Adipose tissue (tissue), 3 donors: ENCODE measurements around the gene RPS6KB2. TPM values are rescaled to one million over a fixed set of nuclear protein-coding genes. Genes with fewer than 3 reads are reported as not detected.
"Not testable (repeated sequence)": the region's sequence is repeated elsewhere in the genome, so short reads cannot be mapped to it uniquely, and the experiment has no call there.

Experiments used
- H3K27ac ChIP-seq: one replicate; pipeline ENCODE4 v1.5.1; 2013; ENCODE audit warnings: low read depth, low read length
- WGBS, 3 donors: extraction: QIAGEN DNeasy Blood & Tissue Kit; methylation state at CpG; one replicate each; pipeline ENCODE4 v1.1.7; 2013; 5-methylcytosine and 5-hydroxymethylcytosine counted together
- polyA plus RNA-seq, 3 donors: library from polyadenylated mRNA; stranded (reverse); fragments of 200-250 nt; gene quantifications; one replicate each; pipeline ENCODE4 v1.2.3, GENCODE V29; 2013
- donor health status: healthy with polysubstance abuse.
- donor health status: Bipolar disorder and iron deficiency.
- donor health status: healthy.

RPS6KB2 gene
- polyA plus RNA-seq, 3 donors: 32.7 to 39.5 (median 35.4) TPM

DNA sequence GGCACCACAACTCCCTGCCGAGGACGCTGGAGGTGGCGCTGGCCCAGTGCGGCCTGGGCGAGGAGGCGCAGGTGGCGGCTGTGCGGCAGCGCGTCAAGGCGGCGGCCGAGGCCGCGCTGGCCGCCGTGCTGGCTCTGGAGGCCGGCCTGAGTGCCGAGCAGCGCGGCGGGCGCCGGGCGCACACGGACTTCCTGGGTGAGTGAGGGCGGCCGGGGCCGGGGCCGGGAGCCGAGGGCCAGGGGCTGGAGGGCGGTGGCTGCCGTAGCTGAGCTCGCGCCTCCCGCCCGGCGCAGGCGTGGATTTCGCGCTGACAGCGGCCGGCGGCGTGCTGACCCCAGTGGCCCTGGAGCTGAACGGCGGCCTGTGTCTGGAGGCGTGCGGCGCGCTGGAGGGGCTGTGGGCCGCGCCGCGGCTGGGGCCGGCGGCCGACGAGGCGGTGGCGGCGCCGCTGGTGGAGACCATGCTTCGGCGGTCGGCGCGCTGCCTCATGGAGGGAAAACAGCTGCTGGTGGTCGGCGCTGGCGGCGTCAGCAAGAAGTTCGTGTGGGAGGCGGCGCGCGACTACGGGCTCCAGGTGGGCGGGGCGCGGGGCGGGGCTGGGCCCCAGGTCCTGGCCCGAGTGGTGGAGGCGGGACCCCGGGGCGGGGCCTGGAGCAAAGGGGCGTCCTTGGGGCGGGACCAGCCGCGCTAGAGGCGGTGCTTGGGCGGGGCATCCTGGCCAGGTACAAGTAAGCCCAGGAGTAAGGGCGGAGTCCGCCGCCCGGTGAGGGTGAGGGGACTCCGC lies 7.5 kb upstream of the RPS6KB2 start:
- WGBS, 3 donors: 1% methylated on average over 63 to 97 of the region's 97 CpGs
- H3K27ac ChIP-seq: peak overlapping the region; percentile 26

DNA sequence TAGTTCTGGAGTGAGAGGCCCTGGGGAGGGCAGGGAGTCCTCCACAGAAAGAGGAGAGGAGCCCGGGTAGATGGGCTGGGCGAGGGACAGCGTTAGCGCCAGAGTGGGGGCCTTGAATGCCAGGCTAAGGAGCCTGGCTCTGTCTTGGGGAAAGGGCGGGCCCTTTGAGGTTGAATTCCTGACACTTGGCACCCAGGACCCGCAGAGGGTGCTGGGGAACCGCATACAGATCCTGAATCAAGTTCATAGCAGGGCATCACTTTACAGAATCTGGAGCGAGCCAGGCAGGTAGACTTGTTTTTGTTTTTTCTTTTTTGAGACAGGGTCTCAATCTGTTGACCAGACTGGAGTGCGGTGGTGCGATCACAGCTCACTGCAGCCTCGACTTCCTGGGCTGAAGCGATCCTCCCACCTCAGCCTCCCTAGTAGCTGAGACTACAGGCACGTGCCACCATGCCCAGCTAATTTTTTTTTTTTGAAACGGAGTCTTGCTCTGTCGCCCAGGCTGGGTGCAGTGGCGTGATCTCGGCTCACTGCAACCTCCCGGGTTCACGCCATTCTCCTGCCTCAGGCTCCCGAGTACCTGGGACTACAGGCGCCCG lies 6.8 kb upstream of the RPS6KB2 start:
- H3K27ac ChIP-seq: no peak overlapping the region
- WGBS, 3 donors: 74 to 80% (median 75%) methylated on average over 22 of the region's 22 CpGs

DNA sequence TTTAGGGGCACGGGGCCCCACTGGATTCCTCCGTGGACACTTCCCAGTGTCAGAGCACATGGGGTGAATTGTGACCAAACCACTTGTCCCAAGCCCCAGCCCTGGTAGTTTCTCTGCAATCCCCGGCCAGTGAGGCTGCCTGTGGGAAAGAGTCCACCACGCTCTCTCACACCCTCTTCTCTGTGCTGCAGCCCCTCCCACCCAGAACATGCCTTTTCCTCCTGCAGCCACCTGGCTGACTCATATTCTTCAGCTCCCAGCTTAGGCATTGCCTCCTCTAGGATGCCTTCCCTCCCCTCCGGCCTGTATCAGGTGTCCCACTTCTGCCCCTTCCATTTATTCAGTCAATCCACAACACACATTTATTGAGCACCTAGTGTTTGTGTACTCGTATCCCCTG lies 5.4 kb upstream of the RPS6KB2 start:
- H3K27ac ChIP-seq: no peak overlapping the region
- 67 to 71% (median 70%) methylated on average over 6 of the region's 6 CpGs for WGBS, 3 donors

DNA sequence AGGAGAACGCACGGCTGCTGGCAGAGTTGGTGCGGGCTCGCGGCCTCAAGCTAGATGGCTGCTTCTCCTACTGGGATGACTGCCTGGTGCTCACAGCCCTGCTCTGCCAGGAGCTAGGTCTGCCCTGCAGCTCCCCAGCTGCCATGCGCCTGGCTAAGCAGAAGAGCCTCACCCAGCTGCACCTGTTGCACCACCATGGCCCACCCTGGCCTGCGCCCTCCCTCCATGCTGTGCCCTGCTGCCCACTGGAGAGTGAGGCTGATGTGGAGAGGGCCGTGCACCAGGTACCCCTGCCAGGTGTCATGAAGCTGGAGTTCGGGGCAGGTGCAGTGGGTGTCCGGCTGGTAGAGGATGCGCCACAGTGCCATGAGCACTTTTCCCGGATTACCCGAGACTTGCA lies 4.8 kb upstream of the RPS6KB2 start:
- WGBS, 3 donors: 92 to 94% (median 93%) methylated on average over 13 of the region's 13 CpGs
- H3K27ac ChIP-seq: no peak overlapping the region

DNA sequence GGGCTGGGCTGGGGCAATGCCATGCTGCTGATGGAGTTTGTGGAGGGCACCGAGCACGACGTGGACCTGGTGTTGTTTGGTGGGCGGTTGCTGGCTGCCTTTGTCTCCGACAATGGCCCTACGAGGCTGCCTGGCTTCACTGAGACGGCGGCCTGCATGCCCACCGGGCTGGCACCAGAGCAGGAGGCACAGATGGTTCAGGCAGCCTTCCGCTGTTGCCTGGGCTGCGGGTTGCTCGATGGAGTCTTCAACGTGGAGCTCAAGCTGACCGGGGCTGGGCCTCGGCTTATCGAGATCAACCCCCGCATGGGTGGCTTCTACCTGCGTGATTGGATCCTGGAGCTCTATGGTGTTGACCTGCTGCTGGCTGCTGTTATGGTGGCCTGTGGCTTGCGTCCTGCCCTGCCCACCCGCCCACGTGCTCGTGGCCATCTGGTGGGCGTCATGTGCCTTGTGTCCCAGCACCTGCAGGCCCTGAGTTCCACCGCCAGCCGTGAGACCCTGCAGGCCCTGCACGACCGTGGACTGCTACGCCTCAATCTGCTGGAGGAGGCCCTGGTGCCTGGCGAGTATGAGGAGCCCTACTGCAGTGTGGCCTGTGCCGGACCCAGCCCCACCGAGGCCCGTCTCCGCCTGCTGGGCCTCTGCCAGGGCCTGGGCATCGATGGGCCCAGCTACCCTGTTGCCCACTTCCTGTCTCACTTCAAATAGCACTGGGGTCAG lies 4.2 kb upstream of the RPS6KB2 start:
- H3K27ac ChIP-seq: no peak overlapping the region
- 86 to 87% (median 87%) methylated on average over 28 to 34 of the region's 34 CpGs for WGBS, 3 donors

DNA sequence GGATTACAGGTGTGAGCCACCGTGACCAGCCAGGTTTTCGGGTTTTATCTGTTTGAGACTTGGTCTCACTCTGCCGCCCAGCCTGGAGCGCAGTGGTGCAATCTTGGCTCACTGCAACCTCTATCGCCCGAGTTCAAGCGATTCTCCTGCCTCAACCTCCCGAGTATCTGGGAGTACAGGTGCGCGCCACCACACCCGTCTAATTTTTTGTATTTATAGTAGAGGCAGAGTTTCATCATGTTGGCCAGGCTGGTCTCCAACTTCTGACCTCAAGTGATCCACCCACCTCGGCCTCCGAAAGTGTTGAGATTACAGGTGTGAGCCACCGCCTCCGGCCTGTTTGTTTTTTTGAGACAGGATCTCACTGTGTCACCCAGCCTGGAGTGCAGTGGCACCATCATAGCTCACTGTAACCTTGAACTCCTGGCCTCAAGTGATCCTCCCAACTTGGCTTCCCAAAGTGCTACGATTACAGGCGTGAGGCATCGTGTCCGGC lies 882 bp upstream of the RPS6KB2 start:
- WGBS, 3 donors: 66 to 76% (median 75%) methylated on average over 19 of the region's 19 CpGs
- not testable (repeated sequence) for H3K27ac ChIP-seq

DNA sequence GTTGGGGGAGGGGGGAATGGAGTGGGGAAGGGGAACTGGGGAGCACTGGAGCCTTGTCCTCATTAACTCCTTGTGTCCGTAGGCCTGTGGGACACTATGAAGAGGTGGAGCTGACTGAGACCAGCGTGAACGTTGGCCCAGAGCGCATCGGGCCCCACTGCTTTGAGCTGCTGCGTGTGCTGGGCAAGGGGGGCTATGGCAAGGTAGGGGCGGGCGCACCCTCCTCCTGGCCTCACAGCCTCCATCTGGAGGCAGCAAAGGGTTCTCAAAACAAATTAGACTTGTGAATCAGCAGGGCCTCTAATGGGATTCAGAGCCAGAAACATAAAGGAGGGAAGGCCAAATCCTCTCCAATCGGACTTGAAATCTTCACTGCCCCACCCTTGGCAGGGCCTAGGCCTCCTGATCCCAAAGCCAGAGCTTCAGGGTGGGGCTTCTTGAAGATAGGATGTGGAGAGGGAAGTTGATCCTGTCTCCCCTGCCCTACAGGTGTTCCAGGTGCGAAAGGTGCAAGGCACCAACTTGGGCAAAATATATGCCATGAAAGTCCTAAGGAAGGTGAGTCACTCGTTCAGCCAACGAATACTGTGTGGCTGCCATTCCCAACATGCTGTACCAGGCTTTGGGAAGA lies 859 bp downstream of the RPS6KB2 start:
- no peak overlapping the region for H3K27ac ChIP-seq
- 44 to 54% (median 46%) methylated on average over 12 of the region's 12 CpGs for WGBS, 3 donors

DNA sequence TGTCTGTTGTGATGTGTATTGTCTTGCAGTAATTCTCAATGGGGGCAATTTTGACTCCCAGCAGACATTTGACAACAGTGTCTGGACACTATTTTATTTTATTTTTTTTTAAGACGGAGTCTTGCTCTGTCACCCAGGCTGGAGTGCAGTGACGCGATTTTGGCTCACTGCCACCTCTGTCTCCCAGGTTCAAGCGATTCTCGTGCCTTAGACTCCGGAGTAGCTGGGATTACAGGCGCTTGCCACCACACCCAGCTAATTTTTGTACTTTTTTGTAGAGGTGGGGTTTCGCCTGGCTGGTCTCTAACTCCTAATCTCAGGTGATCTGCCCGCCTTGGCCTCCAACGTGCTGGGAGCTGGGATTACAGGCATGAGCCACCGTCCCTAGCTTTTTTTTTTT lies 1.4 kb downstream of the RPS6KB2 start:
- 73 to 84% (median 81%) methylated on average over 11 of the region's 11 CpGs for WGBS, 3 donors
- no peak overlapping the region for H3K27ac ChIP-seq

DNA sequence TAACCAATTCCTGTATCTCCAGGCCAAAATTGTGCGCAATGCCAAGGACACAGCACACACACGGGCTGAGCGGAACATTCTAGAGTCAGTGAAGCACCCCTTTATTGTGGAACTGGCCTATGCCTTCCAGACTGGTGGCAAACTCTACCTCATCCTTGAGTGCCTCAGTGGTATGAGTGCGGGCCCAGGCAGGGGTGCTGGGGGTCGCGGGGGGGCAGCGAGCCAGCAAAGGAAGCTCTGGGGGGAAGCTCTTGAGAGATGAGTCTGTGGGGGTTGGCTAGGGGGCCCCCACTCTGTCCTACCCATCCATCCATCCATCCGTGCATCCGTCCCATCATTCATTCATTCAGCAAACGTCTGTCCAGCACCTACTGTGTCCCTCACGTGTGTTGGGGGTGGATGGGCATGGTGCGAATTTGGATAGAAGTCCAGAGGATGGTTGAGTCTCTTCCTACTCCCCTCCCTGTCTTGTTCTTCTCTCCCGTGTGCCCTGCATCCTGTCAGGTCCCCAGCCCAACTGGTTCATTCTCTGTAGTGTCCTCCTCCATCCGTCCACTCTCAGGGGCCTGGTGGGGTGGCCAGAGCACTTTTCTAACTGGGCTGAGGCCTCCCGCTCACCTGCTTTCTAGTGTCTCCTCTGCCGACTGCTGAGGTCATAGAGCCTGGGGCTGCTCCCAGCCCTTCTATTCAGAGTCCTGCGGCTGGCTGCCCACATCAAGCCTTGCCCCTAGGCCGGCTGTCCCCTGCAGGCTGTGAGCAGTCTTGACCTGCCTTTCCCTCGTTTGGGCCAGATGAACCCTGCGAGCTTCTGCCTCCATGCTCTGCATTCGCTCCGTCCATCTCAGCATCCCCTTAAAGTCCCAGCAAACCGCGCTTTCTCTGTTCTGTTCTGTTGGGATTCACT lies 3.3 kb downstream of the RPS6KB2 start:
- no peak overlapping the region for H3K27ac ChIP-seq
- WGBS, 3 donors: 90 to 93% (median 91%) methylated on average over 24 of the region's 24 CpGs

DNA sequence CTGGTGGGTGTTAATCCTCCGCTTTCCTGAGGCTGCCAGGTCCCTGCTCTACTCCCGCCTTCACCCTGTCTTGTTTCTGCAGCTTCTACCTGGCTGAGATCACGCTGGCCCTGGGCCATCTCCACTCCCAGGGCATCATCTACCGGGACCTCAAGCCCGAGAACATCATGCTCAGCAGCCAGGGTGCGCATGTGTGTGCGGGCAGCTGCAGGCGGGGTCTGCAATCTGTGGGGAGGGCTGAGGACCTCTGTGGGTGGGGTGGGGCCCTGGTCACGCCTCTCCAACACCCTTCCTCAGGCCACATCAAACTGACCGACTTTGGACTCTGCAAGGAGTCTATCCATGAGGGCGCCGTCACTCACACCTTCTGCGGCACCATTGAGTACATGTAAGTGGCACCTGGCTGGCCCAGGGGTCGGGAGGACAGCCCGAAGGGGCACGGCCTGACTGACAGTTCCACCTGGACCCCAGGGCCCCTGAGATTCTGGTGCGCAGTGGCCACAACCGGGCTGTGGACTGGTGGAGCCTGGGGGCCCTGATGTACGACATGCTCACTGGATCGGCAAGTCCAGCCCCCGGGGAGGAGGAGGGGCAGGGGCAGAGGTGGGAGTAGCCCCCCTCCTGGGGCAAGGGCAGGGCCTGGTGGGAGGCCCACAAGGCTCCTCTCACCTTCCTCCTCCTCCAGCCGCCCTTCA lies 4.5 kb downstream of the RPS6KB2 start:
- no peak overlapping the region for H3K27ac ChIP-seq
- WGBS, 3 donors: 90 to 93% (median 92%) methylated on average over 18 to 22 of the region's 22 CpGs

DNA sequence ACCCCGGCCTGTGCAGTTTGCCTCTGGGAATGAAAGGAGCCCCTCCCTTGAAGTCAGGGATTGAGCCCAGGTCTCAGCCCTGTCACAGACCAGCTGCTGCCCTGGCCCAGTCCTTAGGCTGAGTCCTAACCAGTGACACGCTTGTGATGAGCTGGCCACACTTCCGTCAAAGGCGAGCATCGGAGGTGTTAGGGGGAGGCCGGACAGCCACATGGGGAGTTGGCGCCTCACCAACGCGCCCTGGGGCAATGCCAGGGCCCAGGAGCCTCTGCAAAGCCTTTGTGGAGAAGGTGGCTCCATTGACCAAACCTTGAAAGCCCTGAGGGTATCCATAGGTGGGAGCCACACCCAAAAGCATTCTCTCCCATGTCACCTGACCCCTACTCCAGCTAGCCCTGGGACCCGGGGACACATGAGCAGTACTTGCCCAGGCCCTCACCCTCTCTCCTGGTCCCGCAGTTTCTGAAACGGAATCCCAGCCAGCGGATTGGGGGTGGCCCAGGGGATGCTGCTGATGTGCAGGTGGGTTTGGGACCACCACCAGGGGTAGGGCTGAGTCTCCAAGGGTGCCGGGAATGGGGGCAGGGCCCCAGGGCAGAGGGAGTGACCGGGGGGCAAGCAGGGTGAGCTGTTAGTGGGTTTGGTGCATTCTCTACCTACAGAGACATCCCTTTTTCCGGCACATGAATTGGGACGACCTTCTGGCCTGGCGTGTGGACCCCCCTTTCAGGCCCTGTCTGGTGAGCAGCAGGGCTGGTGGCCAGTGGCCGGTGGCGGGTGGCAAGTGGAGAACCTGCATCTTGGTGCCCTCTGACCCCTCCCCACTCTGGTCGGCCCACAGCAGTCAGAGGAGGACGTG lies 5.5 kb downstream of the RPS6KB2 start:
- H3K27ac ChIP-seq: no peak overlapping the region
- 85 to 88% (median 87%) methylated on average over 22 of the region's 22 CpGs for WGBS, 3 donors

DNA sequence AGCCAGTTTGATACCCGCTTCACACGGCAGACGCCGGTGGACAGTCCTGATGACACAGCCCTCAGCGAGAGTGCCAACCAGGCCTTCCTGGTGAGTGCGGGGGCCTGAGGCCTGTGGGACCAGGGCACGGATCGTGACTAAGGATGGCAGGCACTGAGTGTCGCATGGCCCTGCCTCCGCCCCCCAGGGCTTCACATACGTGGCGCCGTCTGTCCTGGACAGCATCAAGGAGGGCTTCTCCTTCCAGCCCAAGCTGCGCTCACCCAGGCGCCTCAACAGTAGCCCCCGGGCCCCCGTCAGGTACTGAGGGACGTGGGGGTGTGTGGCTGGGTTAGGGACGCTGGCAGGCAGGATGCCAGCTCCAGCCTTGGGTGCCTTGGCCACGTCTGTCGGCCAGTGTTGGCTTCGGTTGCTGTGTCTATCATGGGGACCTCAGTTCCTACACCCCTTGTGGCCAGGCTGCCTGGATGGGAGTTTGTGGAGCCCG lies 6.1 kb downstream of the RPS6KB2 start:
- H3K27ac ChIP-seq: no peak overlapping the region
- WGBS, 3 donors: 81 to 84% (median 83%) methylated on average over 23 of the region's 23 CpGs

DNA sequence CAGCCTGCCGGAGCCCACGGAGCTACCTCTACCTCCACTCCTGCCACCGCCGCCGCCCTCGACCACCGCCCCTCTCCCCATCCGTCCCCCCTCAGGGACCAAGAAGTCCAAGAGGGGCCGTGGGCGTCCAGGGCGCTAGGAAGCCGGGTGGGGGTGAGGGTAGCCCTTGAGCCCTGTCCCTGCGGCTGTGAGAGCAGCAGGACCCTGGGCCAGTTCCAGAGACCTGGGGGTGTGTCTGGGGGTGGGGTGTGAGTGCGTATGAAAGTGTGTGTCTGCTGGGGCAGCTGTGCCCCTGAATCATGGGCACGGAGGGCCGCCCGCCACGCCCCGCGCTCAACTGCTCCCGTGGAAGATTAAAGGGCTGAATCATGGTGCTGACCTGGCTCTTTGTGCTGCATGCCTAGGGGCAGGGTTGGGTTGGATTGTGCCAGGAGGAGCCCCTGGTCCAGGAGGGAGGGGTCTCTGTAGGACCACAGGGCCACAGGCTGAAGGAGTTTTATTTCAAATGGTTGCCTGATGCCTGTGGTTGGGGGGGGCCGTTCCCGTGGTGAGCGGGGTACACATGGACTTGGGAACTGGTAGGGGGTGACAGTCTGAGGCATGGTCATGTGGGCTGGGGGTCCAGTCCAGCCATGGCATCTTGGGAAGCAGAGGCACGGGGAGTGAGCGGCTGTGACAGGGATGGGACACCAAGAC lies 6.9 kb downstream of the RPS6KB2 start:
- no peak overlapping the region for H3K27ac ChIP-seq
- WGBS, 3 donors: 79 to 84% (median 80%) methylated on average over 26 of the region's 26 CpGs

DNA sequence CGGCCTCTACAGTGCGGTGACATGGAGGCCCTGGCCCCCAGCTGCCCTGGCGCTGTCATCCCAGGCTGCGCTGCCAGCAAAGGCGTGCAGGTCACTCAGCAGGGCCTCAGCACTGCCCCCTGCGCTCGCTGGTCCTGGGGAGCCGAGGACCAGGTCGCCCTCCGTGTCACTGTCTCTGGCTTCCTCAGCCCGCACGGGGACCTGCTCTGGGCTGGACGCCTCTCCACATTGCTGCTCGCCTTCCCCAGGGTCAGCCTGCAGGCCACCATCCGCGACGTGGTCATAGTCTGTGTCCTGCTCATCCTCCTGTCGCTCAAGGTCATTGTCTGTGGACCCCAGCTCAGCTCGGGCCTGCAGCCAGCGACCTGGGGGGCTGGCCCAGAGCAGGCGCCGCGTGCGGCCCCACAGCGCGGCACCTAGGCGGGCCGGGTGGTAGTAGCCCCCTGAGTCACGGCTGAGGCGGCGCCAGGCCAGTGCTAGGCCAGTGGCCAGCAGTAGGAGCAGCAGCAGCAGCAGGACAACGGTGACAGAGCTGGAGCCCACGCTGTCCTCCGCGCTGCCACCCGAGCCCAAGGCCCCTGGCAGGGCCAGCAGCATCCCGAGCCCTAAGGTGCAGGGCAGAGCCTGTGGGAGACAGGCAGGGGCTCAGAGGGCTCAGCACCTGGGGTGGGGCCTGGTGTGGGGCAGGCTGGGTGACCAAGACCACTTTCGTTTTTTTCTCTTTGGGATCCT lies 7.6 kb downstream of the RPS6KB2 start:
- WGBS, 3 donors: 86 to 88% (median 87%) methylated on average over 37 to 38 of the region's 38 CpGs
- no peak overlapping the region for H3K27ac ChIP-seq

DNA sequence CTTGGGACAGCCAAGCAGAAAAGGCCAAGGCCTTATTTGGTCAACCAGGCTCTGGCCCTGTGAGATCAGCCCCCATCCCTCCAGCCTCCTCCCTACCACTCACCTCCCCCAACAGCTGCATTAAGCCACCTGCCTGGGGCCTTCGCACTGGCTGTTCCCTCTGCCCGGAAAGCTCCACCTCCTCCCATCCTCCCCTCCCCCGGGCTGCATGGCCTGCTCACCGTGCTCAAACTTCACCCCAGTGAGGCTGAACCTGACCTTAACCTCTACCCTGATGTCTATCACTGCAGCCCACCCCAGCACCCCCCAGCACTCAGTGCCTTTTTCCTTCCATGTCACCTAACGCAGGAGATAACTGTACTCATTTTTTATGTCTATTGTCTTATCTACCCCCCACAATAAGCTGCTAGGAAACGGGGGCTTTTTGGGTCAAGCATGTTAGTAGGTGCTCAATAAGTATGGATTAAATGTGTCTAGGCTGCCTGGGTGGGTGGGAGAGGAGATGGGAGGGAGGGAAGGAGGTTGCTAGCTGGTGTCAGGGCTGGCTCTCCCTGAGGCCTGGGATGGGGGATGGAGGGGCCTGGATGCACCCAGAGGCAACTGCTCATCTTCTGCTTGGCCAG lies 8.3 kb downstream of the RPS6KB2 start:
- H3K27ac ChIP-seq: no peak overlapping the region
- 37 to 57% (median 42%) methylated on average over 6 of the region's 6 CpGs for WGBS, 3 donors
